NCI-H82 (cell line): ENCODE measurements around the gene RP2.

Experiments used
- DNase-seq: peaks from one replicate; lab custom pipeline; 2025; lab: John Stamatoyannopoulos, UW

Gene RP2

DNA sequence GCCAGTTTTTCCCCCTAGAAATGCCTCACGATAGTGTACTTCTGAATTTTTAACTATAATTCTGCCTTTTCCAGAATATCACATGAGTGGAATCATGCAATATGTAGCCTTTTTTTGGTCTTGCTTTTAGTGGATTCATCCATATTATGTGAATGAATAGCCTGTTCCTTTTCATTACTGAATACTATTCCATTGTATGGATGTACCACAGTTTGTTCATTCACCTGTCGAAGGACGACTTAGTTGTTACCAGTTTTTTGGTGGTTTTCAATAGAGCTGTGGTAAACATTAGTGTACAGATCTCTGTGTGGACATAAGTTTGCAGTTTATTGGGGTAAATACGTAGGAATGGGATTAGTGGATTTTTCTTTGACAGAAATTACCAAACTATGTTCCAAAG is 83.4 kb downstream of the RP2 start:
- no peak for DNase-seq

DNA sequence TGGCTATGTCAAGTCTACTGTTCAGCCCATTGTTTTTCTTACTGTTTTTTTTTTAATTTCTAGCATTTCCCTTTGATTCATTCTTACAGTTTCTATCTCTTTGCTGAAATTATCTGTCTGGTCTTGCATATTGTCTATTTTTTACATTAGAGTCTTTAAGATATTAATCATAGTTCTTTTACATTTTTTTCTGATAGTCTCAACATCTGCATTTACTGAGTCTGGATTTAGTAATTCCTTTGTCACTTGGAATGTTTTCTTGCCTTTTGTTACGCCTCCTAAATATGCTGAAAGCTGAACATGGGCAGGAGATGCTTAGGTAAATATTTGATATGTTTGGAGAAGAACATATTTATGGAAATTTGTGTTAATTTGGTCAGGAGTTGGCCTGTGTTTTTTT is 85.8 kb downstream of the RP2 start:
- DNase-seq = no peak

DNA sequence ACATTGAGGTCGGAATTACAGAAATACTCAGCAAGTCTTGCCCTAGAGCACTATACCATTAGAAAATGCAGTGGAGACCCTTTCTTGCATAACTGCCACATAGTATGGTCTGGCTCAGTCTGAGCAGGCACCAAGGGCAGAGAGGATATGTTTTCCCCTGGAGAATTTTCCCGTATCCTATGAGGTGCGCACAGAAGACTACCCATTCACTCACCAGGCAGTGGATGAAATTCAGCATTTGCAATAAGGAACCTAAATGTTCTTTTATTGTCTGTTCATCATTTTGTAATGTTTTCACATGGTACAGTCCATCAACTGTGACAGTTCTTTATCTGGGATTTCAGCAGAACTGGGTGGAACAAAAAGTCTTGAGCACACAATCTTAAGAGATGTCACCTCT is 90.9 kb downstream of the RP2 start:
- no peak for DNase-seq

DNA sequence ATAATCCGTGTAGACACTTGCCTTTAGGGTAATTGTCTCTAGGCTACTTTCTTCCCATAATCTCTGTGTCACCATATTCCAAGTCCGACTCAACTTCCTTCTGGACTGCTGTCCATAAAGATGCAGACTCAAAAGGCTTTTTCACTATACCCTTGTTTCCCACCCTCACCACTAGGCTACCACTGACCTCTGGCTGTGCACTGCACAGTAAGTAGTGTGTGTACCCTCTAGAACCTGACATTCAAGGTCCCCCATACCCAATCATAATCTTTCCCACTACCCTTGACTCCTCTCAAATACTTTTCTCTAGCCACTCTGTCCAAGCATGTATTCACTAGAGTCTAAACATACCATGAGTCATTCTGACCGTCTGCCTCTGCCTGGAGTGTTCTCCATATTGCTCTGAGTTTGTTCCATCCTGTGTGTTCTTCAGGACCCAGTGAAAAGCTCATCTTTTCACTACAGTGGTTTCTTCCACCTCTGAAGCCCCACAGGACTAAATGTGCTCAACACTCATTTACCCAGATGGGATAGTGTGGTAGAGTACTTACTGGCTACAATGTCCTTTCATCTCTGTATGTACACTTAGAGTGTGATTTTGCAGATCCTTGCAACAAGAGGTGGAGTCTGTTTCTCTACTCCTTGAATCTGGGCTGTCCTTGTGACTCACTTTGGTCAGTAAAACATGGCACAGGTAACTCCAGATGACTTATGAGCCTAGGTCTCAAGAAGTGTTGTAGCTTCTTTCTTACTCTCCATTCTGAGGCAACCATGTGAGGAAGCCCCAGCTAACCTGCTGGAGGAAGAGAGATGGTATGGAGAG is 92.8 kb downstream of the RP2 start:
- peak; percentile 16 for DNase-seq
